ENCODE results near the gene TRMT10C. TPM values are rescaled to one million over a fixed set of nuclear protein-coding genes. Genes with fewer than 3 reads are reported as not detected.
A peak's percentile ranks its signal among the peaks of the same experiment; 100 is the strongest.

TRMT10C gene
- 25.8 TPM for total RNA-seq
- 10 to 100 TPM; 19.8 to 26.6 (median 23.6) TPM for polyA plus RNA-seq (ENCODE audit: insufficient read depth in 1 of 8, insufficient read length in 8 of 8, low replicate concordance in 1 of 8)
- long read RNA-seq, donor 1, transcript TRMT10C-201 (2 exons, 1,819 nt), result major isoform, 5 of 5 reads
- long read RNA-seq, donor 1, partial matches to known transcripts, result 0 of 5 reads
- long read RNA-seq, donor 1, other reads (novel, unspliced or antisense), result 0 of 5 reads
- long read RNA-seq, donor 2, partial matches to known transcripts, result 0 of 2 reads
- long read RNA-seq, donor 2, other reads (novel, unspliced or antisense), result 0 of 2 reads
- long read RNA-seq, donor 3, transcript TRMT10C-201 (2 exons, 1,819 nt), result major isoform, 22 of 22 reads
- long read RNA-seq, donor 3, partial matches to known transcripts, result 0 of 22 reads
- long read RNA-seq, donor 3, other reads (novel, unspliced or antisense), result 0 of 22 reads
- long read RNA-seq, donor 4, transcript TRMT10C-201 (2 exons, 1,819 nt), result major isoform, 8 of 8 reads
- long read RNA-seq, donor 4, partial matches to known transcripts, result 0 of 8 reads
- long read RNA-seq, donor 4, other reads (novel, unspliced or antisense), result 0 of 8 reads
- long read RNA-seq, donor 5, transcript TRMT10C-201 (2 exons, 1,819 nt), result major isoform, 44 of 44 reads
- long read RNA-seq, donor 5, partial matches to known transcripts, result 0 of 44 reads
- long read RNA-seq, donor 5, other reads (novel, unspliced or antisense), result 0 of 44 reads
- long read RNA-seq, donor 6, transcript TRMT10C-201 (2 exons, 1,819 nt), result major isoform, 37 of 37 reads
- long read RNA-seq, donor 6, partial matches to known transcripts, result 0 of 37 reads
- long read RNA-seq, donor 6, other reads (novel, unspliced or antisense), result 0 of 37 reads
- long read RNA-seq, donor 7, transcript TRMT10C-201 (2 exons, 1,819 nt), result major isoform, 30 of 30 reads
- long read RNA-seq, donor 7, partial matches to known transcripts, result 0 of 30 reads
- long read RNA-seq, donor 7, other reads (novel, unspliced or antisense), result 0 of 30 reads
- long read RNA-seq, donor 8, transcript TRMT10C-201 (2 exons, 1,819 nt), result major isoform, 12 of 12 reads
- long read RNA-seq, donor 8, partial matches to known transcripts, result 0 of 12 reads
- long read RNA-seq, donor 8, other reads (novel, unspliced or antisense), result 0 of 12 reads
- long read RNA-seq, donor 9, transcript TRMT10C-201 (2 exons, 1,819 nt), result major isoform, 15 of 15 reads
- long read RNA-seq, donor 9, partial matches to known transcripts, result 0 of 15 reads
- long read RNA-seq, donor 9, other reads (novel, unspliced or antisense), result 0 of 15 reads
- long read RNA-seq, donor 10, transcript TRMT10C-201 (2 exons, 1,819 nt), result major isoform, 34 of 34 reads
- long read RNA-seq, donor 10, partial matches to known transcripts, result 0 of 34 reads
- long read RNA-seq, donor 10, other reads (novel, unspliced or antisense), result 0 of 34 reads
- long read RNA-seq, donor 11, transcript TRMT10C-201 (2 exons, 1,819 nt), result major isoform, 15 of 15 reads
- long read RNA-seq, donor 11, partial matches to known transcripts, result 0 of 15 reads
- long read RNA-seq, donor 11, other reads (novel, unspliced or antisense), result 0 of 15 reads

DNA sequence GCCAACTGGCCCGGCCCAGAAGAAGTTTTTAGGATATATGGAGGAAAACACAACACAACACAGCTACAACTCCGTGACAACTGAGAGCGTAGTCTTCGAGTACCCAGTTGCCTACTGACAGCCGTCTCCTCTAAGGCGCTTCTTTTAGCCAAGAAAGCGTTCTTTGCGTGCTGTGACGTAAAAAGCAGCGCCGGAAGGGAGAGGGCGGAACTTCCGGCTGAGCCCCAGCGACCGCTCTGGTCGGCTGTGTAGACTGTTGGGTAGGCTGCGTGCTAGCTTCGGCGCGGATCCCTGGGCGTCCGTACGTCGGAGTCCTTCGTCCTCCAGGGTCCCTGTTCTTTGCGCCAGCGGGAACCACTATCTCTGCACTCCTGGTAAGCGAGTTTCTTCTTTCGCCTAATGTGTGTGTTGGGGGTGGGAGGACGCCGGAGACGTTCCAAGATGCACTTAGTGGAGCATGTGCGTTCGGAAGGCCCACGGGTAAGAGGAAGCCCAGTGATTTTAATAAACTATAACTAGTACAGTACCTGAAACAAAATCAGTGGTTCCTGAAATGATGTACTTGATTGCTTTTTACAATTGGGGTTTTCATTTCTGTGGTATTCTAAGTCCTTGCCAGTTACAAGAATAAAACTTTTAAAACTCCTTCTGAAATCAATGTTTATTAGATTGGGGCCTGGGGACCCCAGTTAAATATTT is at the start of gene TRMT10C:
TSS of gene TRMT10C (plus strand) at position 239 of the 699 bp plus-strand sequence. CDS start 2,914 bp downstream, outside the sequence.
- WGBS (ENCODE audit: insufficient coverage), result 1% methylated on average over 13 of the region's 35 CpGs
- peak within 1 kb of the TSS; percentile 77 for H3K4me3 ChIP-seq (ENCODE audit: low read length)

DNA sequence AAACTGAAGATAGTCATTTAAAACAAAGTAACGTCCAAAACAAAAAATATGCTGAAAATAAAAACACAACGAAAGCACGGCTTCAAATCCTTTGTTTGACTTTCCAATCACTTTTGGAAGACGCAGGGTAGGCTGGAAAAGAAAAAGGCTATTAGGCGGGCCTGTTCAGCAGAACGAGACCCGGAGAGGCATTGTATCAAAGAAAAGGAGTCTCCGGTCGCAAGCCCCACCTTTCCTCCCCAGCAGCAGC is 49.3 kb upstream of the TRMT10C start:
- no peaks in the 10 kb centered on the region for H3K9me3 ChIP-seq (replicated peaks; ENCODE audit: control insufficient read depth, low read depth, low read length)
- DNase-seq, result no peak
- H3K36me3 ChIP-seq (ENCODE audit: control insufficient read depth, insufficient read depth, low read length), result peaks cover 2% of the 10 kb centered on the region
- H3K4me3 ChIP-seq (ENCODE audit: low read length), result peak overlapping the region; percentile 91
- H3K27ac ChIP-seq (ENCODE audit: low read length), result peak overlapping the region; percentile 99
- peaks cover 3% of the 10 kb centered on the region for H3K27me3 ChIP-seq (ENCODE audit: control insufficient read depth, insufficient read depth, low read length)
- no peaks in the 10 kb centered on the region for H3K4me1 ChIP-seq (ENCODE audit: control insufficient read depth, insufficient read depth, low read length)
- WGBS (ENCODE audit: insufficient coverage), result 0% methylated on average over 4 of the region's 9 CpGs

More for the DNA sequence above, at the start of gene TRMT10C:
- no peaks in the 10 kb centered on the region for H3K9me3 ChIP-seq (replicated peaks; ENCODE audit: control insufficient read depth, low read depth, low read length)
- H3K4me1 ChIP-seq (ENCODE audit: control insufficient read depth, insufficient read depth, low read length), result no peaks in the 10 kb centered on the region
- H3K27ac ChIP-seq (ENCODE audit: low read length), result peak within 1 kb of the TSS; percentile 77
- peak; percentile 97 for DNase-seq
- H3K27me3 ChIP-seq (ENCODE audit: control insufficient read depth, insufficient read depth, low read length), result peaks cover 5% of the 10 kb centered on the region
- H3K36me3 ChIP-seq (ENCODE audit: control insufficient read depth, insufficient read depth, low read length), result peaks cover 11% of the 10 kb centered on the region

DNA sequence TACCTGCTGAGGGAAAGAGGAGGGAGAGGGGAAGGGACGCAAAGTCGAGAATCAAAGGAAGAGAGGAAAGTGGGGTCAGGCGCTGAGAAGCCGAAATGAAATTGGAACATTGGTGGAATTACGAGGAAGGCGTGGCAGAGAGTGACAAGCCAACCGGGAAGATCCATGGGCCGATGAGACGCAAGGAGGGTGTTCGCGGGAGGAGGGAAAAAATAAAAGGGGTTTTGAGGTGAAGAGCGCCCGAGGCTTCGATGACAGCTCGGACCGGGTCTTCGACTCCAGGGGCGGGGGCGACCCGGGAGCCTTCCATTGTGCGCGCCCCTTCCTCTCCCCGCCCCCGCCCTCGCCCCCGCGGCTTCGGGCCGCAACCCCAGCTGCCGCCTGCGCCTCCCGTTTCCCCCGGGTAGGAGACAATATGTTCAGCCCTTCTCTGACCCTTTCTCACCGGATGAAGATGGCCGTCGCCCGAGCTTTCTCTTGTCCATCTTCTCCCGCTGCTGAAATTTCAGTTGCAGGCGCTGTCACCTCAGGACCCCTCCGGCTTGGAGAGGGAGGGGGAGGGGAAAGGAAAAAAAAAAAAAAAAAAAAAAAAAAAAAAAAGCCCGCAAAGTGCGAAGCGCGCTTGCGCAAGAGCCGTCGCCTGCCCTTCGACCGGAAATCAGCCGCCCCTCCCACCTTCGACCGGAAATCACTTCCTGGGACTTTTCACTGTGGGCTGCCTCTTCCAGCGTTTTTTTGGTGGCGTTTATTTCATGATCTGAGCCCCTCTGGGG is 48.8 kb upstream of the TRMT10C start, which contains the start of gene SENP7:
TSS of gene SENP7 (minus strand) at position 567 of the 773 bp plus-strand sequence. CDS start at position 485, 82 bp downstream.
- no peaks in the 10 kb centered on the region for H3K4me1 ChIP-seq (ENCODE audit: control insufficient read depth, insufficient read depth, low read length)
- DNase-seq, result peak; percentile 95
- peaks cover 3% of the 10 kb centered on the region for H3K27me3 ChIP-seq (ENCODE audit: control insufficient read depth, insufficient read depth, low read length)
- H3K27ac ChIP-seq (ENCODE audit: low read length), result peak within 1 kb of the TSS; percentile 99
- no peaks in the 10 kb centered on the region for H3K9me3 ChIP-seq (replicated peaks; ENCODE audit: control insufficient read depth, low read depth, low read length)
- WGBS (ENCODE audit: insufficient coverage), result 0% methylated on average over 26 of the region's 54 CpGs
- peaks cover 2% of the 10 kb centered on the region for H3K36me3 ChIP-seq (ENCODE audit: control insufficient read depth, insufficient read depth, low read length)
- peak within 1 kb of the TSS; percentile 91 for H3K4me3 ChIP-seq (ENCODE audit: low read length)

DNA sequence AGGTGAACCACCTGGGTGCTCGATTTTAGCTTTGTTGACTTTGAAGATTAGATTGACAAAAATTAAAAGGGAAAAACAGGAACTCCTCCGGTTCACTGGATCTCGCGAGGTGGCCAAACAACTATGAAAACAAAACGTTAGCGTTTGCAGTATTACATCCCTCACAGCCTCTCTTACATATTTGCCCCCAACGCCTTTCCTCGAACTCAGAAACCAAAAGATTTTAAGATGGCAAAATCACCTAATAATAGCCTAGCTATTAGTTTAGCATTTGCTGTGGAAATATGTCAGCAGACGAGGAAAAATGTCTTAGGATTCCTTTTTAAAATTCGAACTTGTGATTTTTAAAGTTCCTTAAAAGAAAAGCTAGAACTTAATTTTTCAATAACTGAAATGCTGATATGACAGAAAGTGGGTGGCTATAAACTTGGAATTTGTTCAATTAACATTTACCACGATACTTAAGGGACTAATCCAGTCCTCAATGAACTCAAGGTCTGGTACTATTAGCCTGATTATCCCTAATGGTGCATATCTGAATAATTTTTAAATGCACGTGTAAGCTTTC is 48.2 kb upstream of the TRMT10C start:
- peak overlapping the region; percentile 91 for H3K4me3 ChIP-seq (ENCODE audit: low read length)
- H3K4me1 ChIP-seq (ENCODE audit: control insufficient read depth, insufficient read depth, low read length), result no peaks in the 10 kb centered on the region
- no peaks in the 10 kb centered on the region for H3K9me3 ChIP-seq (replicated peaks; ENCODE audit: control insufficient read depth, low read depth, low read length)
- DNase-seq, result no peak
- peaks cover 2% of the 10 kb centered on the region for H3K36me3 ChIP-seq (ENCODE audit: control insufficient read depth, insufficient read depth, low read length)
- peaks cover 5% of the 10 kb centered on the region for H3K27me3 ChIP-seq (ENCODE audit: control insufficient read depth, insufficient read depth, low read length)
- H3K27ac ChIP-seq (ENCODE audit: low read length), result peak overlapping the region; percentile 99
- 0% methylated on average over 5 of the region's 12 CpGs for WGBS (ENCODE audit: insufficient coverage)

DNA sequence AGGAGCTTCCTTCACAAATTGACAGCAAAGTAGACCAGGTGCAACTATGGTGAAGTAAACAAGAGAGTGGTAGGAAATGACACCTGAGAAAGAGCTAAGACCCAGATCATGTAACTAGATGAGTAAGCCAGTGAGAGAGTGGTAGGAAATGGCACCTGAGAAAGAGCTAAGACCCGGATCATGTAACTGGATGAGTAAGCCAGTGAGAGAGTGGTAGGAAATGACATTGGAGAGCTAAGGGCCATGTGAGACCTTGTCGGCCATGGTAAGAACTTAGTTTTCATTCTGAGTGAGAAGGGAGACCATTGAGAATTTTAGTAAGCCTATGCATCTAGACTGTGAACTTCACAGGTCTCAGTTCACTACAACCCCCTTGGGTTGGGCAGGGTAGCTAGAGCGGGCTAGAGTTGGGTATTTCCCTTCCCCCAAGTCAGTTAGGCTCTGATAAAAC is 43.2 kb upstream of the TRMT10C start:
- Histone ChIP-seq H3K4me1 (ENCODE audit: control insufficient read depth, insufficient read depth, low read length) (no peaks in the 10 kb centered on the region), H3K36me3 (ENCODE audit: control insufficient read depth, insufficient read depth, low read length) (no peaks in the 10 kb centered on the region), H3K4me3 (ENCODE audit: low read length) (no peak overlapping the region), H3K27me3 (ENCODE audit: control insufficient read depth, insufficient read depth, low read length) (peaks cover 9% of the 10 kb centered on the region), H3K27ac (ENCODE audit: low read length) (no peak overlapping the region), H3K9me3 (replicated peaks; ENCODE audit: control insufficient read depth, low read depth, low read length) (no peaks in the 10 kb centered on the region)
- 47% methylated on average over 3 of the region's 3 CpGs for WGBS (ENCODE audit: insufficient coverage)
- no peak for DNase-seq

DNA sequence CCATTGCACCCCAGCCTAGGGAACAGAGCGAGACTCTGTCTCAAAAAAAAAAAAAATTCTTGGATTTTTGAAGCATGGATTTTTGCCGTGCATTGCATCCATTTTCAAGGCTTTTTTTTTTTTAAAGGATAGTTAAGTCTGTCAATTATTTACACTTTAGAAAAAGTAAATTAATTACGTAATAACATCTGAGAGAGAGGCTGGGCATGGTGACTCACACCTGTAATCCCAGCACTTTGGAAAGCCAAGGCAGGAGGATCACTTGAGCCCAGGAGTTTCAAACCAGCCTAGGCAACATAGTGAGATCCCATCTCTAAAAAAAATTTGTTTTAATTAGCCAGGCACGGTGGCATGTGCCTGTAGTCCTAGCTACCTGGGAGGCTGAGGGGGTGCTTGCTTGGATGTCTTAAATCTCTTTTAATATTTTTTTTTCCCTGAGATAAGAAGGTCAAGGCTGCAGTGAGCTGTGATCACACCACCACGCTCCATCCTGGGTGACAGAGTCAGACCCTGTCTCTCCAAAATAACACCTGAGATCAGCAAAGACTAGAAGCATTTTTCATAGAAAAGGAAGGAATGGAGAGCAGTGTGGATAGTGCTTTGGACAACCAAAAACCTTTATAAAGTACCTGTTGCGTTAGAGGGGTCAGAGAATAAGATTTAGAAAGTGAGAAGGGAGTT is 41.8 kb upstream of the TRMT10C start:
- no CpG with 5 or more reads among the region's 6 CpGs for WGBS (ENCODE audit: insufficient coverage)

DNA sequence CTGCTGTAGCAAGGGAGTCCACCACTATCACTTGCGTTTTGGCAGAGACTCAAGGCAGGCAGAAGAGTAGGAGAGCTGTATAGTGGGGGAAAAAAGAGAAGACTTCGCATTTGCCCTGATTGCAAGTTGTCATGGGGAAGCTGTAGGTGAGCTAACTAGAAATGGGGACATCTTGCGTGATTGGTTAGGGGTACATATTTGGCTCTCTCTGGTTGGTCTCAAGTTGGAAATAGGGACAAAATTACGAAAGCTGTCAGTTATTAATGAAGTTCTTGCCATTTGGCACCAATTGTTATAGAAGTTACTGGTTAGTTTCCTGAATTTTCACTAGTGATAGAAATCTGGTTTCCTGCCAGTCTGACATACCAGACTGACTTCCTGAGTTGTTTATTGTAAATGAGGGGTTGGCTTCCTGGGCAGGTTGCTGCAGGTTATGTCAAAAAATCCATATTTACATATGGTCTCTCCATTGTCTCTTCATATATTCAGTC is 40.4 kb upstream of the TRMT10C start:
- no peak overlapping the region for H3K27ac ChIP-seq (ENCODE audit: low read length)
- H3K36me3 ChIP-seq (ENCODE audit: control insufficient read depth, insufficient read depth, low read length), result no peaks in the 10 kb centered on the region
- no peaks in the 10 kb centered on the region for H3K9me3 ChIP-seq (replicated peaks; ENCODE audit: control insufficient read depth, low read depth, low read length)
- no peak overlapping the region for H3K4me3 ChIP-seq (ENCODE audit: low read length)
- no peaks in the 10 kb centered on the region for H3K4me1 ChIP-seq (ENCODE audit: control insufficient read depth, insufficient read depth, low read length)
- DNase-seq, result no peak
- peaks cover 9% of the 10 kb centered on the region for H3K27me3 ChIP-seq (ENCODE audit: control insufficient read depth, insufficient read depth, low read length)
- WGBS (ENCODE audit: insufficient coverage), result 82% methylated on average over 4 of the region's 4 CpGs

More for the DNA sequence above, 41.8 kb upstream of the TRMT10C start:
- Histone ChIP-seq H3K4me1 (ENCODE audit: control insufficient read depth, insufficient read depth, low read length) (no peaks in the 10 kb centered on the region), H3K9me3 (replicated peaks; ENCODE audit: control insufficient read depth, low read depth, low read length) (no peaks in the 10 kb centered on the region), H3K27ac (ENCODE audit: low read length) (no peak overlapping the region), H3K36me3 (ENCODE audit: control insufficient read depth, insufficient read depth, low read length) (no peaks in the 10 kb centered on the region), H3K27me3 (ENCODE audit: control insufficient read depth, insufficient read depth, low read length) (peaks cover 9% of the 10 kb centered on the region), H3K4me3 (ENCODE audit: low read length) (no peak overlapping the region)
- no peak for DNase-seq

DNA sequence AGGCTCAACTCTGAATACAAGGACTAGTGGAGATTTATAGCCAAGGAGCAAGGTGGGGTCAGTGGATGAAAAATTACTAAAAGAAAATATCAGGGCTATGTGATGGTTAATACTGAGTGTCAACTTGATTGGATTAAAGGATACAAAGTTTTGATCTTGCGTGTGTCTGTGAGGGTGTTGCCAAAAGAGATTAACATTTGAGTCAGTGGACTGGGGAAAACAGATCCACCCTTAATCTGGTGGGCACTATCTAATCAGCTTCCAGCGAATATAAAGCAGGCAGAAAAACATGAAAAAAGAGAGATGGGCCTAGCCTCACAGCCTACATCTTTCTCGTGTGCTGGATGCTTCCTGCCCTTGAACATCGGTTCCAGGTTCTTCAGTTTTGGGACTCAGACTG is 34.2 kb upstream of the TRMT10C start:
- Histone ChIP-seq H3K27ac (ENCODE audit: low read length) (no peak overlapping the region), H3K36me3 (ENCODE audit: control insufficient read depth, insufficient read depth, low read length) (no peaks in the 10 kb centered on the region), H3K9me3 (replicated peaks; ENCODE audit: control insufficient read depth, low read depth, low read length) (no peaks in the 10 kb centered on the region), H3K27me3 (ENCODE audit: control insufficient read depth, insufficient read depth, low read length) (no peaks in the 10 kb centered on the region), H3K4me3 (ENCODE audit: low read length) (no peak overlapping the region), H3K4me1 (ENCODE audit: control insufficient read depth, insufficient read depth, low read length) (no peaks in the 10 kb centered on the region)
- DNase-seq, result no peak
- 71% methylated on average over 2 of the region's 4 CpGs for WGBS (ENCODE audit: insufficient coverage)

All from muscle of leg (tissue), 16 donors.